GM19328 (cell line): Measurements from ENCODE around the gene PRSS2.
"Not testable (repeated sequence)": the region's sequence is repeated elsewhere in the genome, so short reads cannot be mapped to it uniquely, and the experiment has no call there.

Experiments
- ATAC-seq: cut with Tn5 transposase; IDR thresholded peaks from one replicate; pipeline ENCODE4 v1.9.1; 2021; ENCODE audit warnings: mild to moderate bottlenecking, moderate library complexity; ENCODE audit not compliant: unreplicated experiment

Gene PRSS2

DNA sequence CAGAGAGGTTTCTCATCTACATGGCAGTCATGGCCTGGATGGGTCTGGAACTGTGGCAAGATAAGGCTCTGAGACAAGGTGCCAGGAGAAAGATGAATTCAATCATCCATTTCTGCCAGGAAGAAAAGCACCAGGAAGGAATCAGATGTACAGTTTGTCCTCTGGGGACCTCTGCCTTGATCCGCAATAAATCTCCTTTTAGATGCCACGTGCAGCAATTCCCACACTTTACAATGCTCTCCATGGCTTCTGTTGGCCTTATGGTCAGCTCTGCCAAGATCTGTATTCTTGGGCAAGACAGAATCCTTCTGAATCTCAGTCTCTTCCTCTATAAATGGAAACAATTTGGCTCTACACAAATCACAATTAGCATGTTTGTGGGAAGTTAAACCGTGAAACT is 12.5 kb upstream of the PRSS2 start:
- not testable (repeated sequence) for ATAC-seq

GRCh38 chr7:142759433-142759832 is 11.3 kb upstream of the PRSS2 start:
- ATAC-seq = no peak

DNA sequence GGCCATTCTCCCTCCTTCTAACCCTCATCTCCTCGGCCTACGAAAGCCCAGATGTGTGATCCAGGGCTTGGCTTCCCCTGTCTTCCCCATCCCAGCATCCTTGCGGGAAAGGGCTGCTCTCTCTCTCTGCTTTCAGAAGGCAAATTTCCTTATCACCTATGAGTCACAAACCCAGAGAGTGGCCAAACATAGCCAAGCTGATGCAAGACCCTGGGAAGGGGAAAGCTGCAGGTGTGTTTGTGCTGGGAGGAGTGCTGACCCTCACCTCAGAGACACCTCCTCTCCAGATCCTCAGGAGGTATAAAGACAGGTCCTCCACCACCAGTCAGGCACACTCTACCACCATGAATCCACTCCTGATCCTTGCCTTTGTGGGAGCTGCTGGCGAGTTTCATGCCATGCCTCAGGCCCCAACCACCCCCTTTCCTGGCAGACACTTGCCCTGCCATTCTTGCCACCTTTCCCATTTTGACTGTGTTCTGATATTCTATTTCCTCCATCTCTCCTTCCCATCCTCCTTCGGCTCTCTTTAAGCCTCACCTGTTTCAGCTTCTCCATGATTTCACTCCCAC is 10.6 kb upstream of the PRSS2 start:
- ATAC-seq = no peak

GRCh38 chr7:142761606-142762005 is 9.2 kb upstream of the PRSS2 start:
- ATAC-seq = not testable (repeated sequence)

GRCh38 chr7:142762104-142762503 is 8.7 kb upstream of the PRSS2 start:
- no peak for ATAC-seq

GRCh38 chr7:142767451-142767850 is 3.3 kb upstream of the PRSS2 start:
- no peak for ATAC-seq

DNA sequence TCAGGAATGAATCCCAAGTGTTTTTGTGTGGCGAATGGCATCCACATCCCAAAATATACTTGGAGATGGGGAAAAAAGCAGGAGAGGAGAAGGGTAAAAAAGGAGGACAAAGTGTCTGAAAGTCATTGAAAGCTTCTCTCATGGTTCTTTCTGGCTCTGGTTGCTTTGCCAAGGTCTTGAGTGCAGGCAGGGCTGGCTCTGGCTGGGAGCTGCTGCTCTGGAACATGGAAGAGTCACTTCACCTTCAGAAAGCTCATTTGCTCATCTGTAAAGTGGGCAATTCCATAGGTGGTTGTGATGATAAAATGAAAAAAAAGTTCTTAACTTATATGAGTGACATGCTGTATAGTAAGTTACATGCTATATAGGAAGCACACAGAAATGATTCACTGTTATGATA is 2.9 kb upstream of the PRSS2 start:
- no peak for ATAC-seq

- not testable (repeated sequence) for ATAC-seq
Measured at GRCh38 chr7:142768885-142769284, 1.9 kb upstream of the PRSS2 start.

DNA sequence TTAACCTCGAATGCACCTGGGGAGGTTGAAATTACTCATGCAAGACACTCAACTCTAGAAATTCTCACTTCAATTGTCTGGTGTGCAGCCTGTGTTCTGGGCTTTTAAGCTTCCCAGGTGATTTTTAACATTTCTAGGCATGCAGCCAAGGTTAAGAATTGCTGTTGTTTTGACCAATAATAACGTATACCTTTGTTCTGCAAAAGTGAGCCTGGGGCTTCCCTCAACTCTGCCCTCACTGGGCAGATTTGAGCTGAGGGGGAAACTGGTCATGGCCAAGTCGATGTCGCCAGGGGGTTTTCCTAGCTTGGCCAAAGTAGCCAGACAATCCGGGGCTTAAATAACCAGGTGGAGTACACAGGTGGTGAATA is 568 bp downstream of the PRSS2 start:
- ATAC-seq = peak; percentile 82

DNA sequence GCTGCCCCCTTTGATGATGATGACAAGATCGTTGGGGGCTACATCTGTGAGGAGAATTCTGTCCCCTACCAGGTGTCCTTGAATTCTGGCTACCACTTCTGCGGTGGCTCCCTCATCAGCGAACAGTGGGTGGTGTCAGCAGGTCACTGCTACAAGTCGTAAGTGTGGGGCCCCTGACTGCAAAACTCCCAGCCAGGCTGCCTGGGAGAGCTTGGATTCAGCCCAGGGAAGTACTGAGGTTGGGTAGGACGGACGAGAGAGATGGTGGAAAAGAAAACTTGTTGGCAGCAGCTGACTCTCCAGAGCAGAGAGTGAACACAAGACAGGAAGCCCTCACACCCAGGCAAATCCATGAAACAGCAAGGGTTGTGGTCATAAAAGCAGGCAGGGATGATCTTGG is 1.3 kb downstream of the PRSS2 start:
- no peak for ATAC-seq

- ATAC-seq = no peak
Measured at GRCh38 chr7:142772673-142773072, 1.9 kb downstream of the PRSS2 start.

GRCh38 chr7:142773230-142773629 is 2.5 kb downstream of the PRSS2 start:
- no peak for ATAC-seq

DNA sequence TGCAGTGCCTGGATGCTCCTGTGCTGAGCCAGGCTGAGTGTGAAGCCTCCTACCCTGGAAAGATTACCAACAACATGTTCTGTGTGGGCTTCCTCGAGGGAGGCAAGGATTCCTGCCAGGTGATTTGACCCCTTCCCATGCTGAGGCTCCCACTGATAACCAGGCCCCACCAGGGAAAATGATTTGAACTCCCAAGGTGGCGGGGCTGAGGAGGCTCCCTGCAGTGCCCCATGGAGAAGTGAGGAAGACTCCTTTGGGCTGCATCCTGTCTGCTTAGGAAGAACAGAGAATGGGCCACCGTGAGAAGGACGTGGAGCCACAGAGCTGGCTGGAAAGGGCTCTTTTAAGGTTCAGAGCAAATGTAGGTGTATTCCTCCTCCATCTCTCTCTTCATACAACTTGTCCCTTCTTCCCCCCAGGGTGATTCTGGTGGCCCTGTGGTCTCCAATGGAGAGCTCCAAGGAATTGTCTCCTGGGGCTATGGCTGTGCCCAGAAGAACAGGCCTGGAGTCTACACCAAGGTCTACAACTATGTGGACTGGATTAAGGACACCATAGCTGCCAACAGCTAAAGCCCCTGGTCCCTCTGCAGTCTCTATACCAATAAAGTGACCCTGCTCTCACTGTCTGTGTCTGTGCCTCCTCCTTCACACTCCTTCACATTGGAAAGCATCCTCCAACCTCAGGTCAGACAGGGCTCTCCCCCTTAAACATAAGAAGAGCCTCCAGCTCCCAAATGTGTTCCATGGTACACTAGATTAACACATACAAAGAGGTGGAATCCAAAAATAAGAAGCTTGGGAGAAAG is 3.4 kb downstream of the PRSS2 start:
- ATAC-seq = no peak

GRCh38 chr7:142774826-142775225 is 4.1 kb downstream of the PRSS2 start:
- ATAC-seq = no peak

DNA sequence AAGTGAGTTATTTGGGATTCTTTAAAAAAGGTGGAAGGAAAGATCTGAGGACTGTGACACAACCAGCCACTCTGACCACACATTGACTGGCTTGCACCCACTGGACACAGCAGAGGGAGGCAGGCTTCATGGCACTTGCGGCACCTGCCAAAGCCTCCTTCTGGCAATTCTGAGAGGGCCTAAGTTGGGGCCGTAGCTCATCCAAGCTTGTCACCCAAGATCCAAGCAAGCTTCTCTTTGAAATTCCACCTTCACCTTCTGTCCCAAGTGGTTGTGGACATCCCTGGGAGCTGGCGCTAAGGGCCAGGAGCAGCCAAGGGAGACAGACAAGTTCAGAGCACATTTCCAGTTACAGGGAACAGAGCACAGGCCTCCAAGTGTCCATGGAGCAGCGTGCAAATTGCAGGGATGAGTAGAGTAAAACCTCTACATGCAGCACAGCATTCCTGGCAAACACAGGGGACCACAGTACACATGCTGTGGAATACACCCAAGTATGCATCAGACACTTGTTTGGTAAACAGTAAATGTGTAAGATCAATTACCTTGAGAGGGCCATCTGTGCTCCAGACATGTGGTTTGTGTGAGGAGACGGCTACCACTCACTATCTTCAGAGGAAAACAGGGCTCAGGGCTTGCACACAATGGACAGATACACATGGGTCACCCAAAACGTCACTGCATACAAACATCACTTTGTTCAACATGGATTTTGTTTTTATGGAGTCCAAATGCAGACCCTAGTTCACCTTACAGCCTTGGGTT is 4.8 kb downstream of the PRSS2 start:
- not testable (repeated sequence) for ATAC-seq

DNA sequence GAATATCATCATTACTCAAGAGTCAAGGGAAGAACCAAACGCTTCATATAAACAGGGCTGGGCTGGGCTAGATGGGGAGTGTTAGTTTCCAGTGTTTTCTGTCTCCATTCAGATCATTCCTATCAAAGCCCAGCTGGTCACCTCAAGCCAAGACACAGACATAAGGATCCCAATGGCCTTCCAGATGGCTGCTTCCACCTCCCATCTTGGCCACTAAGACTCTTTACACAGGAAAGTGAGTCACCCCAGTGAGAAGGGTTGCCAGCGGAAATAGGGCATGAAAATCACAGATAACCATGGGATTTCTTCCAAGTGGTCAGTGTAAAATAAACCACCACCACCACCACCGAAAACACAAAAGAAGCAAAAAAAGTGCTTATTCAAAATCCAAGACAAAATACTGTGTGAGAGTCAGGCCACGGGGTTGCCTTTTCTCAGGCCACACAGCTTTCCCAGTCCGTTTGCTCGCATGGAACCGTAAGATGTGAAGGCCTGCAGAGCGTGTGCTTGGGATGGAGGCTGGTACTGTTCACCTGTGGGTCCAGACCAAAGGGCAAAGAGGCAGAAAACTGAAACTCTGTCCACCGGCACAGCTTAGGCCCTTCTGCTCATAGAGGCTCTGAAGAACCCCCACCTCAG is 5.6 kb downstream of the PRSS2 start:
- ATAC-seq = no peak

- not testable (repeated sequence) for ATAC-seq
Measured at GRCh38 chr7:142776845-142777225, 6.1 kb downstream of the PRSS2 start.

GRCh38 chr7:142777318-142777717 is 6.5 kb downstream of the PRSS2 start:
- no peak for ATAC-seq

DNA sequence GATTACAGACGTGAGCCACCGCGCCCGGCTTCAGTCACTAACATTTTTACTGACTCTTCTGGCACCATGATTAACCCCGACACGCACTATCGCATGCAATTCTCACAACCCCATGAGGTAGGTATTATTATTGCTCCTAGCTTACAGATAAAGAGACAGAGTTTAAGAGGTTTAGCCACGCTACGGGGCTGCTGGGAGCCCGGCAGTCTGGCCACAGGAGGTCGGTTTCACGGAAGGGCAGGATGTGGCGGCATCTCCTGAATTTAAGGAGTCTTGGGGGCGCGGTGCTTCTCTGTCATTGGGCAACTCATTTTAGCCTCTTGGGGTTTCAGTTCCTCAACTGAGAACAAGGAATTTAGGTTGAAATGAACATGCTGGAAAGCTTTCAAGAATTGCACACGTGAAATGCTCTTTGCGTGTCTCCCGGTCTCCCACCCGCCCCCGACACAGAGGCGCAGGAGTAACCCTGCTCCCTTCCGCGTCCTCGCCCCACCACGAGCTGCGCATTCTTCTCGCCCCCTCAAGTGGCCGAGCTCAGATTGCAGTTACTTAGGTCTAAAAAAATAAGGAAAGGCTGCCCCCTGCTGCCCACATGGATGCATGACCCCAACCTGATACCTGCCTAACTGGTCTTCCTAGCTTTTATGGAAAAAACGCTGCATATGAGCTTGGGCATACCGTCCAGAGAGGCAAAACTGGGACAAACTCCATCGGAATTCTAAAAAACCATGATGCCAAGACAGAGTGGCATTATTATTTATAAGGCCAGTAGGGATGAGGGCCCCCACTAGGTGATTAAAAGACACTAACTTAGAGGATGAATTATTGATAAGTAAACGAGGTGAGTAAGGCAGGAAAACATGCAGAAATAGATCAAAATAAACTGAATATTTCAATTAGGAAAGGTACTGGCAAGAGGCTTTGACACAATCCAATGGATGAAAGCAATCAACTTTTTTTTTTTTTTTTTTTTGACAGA is 12.4 kb downstream of the PRSS2 start:
- peak; percentile 90 for ATAC-seq

DNA sequence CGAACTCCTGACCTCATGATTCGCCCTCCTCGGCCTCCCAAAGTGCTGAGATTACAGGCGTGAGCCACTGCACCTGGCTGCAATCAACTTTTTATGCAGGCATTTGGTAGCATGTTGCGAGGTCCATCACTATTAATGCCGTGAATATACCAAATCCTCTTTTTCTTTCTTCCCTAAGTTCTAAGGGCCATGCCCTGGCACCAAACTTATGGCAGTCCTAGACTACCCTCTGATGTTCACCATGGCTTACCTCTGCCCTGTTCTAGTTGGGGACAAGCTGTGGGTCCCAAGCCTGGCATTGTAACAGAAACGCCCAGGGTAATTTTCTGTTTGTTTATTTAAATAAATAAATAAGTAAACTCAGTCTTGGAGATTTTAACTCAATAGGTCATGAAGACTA is 13.3 kb downstream of the PRSS2 start:
- no peak for ATAC-seq
